T-helper 9 cell (primary cell): ENCODE data around the gene USP28.
A peak's percentile ranks its signal among the peaks of the same experiment; 100 is the strongest.
"Not testable (repeated sequence)": the region's sequence is repeated elsewhere in the genome, so short reads cannot be mapped to it uniquely, and the experiment has no call there.

Source experiments
- DNase-seq: peaks from one replicate; pipeline ENCODE4 v3.0.0-alpha.2; 2020

The USP28 gene

GRCh38 chr11:113829751-113830150 lies 45.6 kb downstream of the USP28 start:
- no peak for DNase-seq

- DNase-seq = no peak
These were observed 47.2 kb downstream of the USP28 start for GRCh38 chr11:113828191-113828590.

GRCh38 chr11:113827477-113827876 lies 47.9 kb downstream of the USP28 start:
- no peak for DNase-seq

GRCh38 chr11:113818426-113818825 lies 56.9 kb downstream of the USP28 start:
- no peak for DNase-seq

- DNase-seq = no peak
These were observed 57.7 kb downstream of the USP28 start for GRCh38 chr11:113817626-113818025.

- no peak for DNase-seq
These were observed 58.2 kb downstream of the USP28 start for GRCh38 chr11:113817162-113817561.

- DNase-seq = no peak
These were observed 61.2 kb downstream of the USP28 start for GRCh38 chr11:113814181-113814580.

GRCh38 chr11:113808931-113809330 lies 66.4 kb downstream of the USP28 start:
- no peak for DNase-seq

- no peak for DNase-seq
These were observed 69.0 kb downstream of the USP28 start for GRCh38 chr11:113806406-113806805.

- no peak for DNase-seq
These were observed 69.7 kb downstream of the USP28 start for GRCh38 chr11:113805640-113806039.

- no peak for DNase-seq
These were observed 72.8 kb downstream of the USP28 start for GRCh38 chr11:113802621-113803020.

- no peak for DNase-seq
These were observed 78.6 kb downstream of the USP28 start for GRCh38 chr11:113796663-113797259.

- DNase-seq = no peak
These were observed 85.6 kb downstream of the USP28 start for GRCh38 chr11:113789675-113790320.

- DNase-seq = not testable (repeated sequence)
These were observed 86.4 kb downstream of the USP28 start for GRCh38 chr11:113789016-113789415.

GRCh38 chr11:113782134-113782533 lies 93.2 kb downstream of the USP28 start:
- DNase-seq = no peak

- DNase-seq = no peak
These were observed 93.7 kb downstream of the USP28 start for GRCh38 chr11:113781682-113782081.

GRCh38 chr11:113779496-113779895 lies 95.9 kb downstream of the USP28 start, which contains the start of gene CLDN25:
Gene CLDN25 (plus strand): TSS chr11:113779796. CDS start chr11:113779796, 0 bp downstream.
- no peak for DNase-seq

- DNase-seq = no peak
These were observed 97.1 kb downstream of the USP28 start for GRCh38 chr11:113778111-113778910.

GRCh38 chr11:113774174-113774503 lies 101.2 kb downstream of the USP28 start:
- DNase-seq = no peak

GRCh38 chr11:113773416-113774173 lies 101.8 kb downstream of the USP28 start, which contains the start of gene ZW10:
Gene ZW10 (minus strand): TSS chr11:113773692. CDS start chr11:113773666, 26 bp downstream.
- DNase-seq = peak; percentile 90

- no peak for DNase-seq
These were observed 102.3 kb downstream of the USP28 start for GRCh38 chr11:113773092-113773415.

GRCh38 chr11:113771964-113772363 lies 103.4 kb downstream of the USP28 start:
- no peak for DNase-seq

- no peak for DNase-seq
These were observed 110.7 kb downstream of the USP28 start for GRCh38 chr11:113764527-113765219.
